GM21528 (cell line): ENCODE measurements around the gene CHAD.
"Not testable (repeated sequence)": the region's sequence is repeated elsewhere in the genome, so short reads cannot be mapped to it uniquely, and the experiment has no call there.

Experiments used
- ATAC-seq: cut with Tn5 transposase; IDR thresholded peaks from one replicate; pipeline ENCODE4 v1.9.1; 2021; ENCODE audit warnings: mild to moderate bottlenecking, moderate library complexity; ENCODE audit not compliant: unreplicated experiment, low FRiP score

Gene CHAD

DNA sequence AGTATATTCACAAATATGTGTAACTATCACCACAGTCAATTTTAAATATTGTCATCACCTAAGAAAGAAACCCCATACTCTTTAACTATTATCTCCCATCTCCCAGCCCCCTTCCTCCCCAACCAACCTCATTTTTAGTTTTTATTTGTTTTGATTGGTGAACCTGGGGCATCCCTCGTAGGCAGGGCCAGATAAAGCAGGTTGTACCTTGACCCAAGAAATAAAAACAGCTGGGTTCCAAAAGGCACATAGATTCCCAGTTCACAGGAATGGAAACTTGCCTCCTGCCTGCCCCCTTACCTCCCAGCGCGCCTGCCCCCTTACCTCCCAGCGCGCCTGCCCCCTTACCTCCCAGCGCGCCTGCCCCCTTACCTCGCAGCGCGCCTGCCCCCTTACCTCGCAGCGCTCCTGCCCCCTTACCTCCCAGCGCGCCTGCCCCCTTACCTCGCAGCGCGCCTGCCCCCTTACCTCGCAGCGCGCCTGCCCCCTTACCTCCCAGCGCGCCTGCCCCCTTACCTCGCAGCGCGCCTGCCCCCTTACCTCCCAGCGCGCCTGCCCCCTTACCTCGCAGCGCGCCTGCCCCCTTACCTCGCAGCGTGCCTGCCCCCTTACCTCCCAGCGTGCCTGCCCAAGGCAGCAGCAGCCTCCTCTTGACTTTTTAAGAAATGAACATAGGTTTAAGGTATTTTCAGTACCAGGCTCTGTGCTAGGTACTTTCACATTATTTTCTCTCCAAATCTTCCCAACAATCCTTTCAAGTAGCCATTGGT, 7.3 kb upstream of the CHAD start:
- ATAC-seq = not testable (repeated sequence)

DNA sequence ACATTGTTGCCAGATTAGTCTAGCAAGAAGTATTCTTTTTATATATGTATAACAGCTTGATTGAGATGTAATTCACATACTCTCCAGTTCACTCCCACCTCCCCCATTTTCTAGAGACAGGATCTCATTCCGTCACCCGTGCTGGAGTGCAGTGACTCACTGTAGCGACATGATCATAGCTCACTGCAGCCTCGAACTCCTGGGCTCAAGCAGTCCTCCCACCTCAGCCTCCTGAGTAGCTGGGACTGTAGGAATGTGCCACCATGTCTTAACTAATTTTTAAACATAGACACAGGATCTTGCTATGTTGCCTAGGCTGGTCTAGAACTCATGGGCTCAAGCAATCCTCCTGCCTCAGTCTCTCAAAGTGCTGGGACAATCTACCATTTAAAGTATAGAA, 6.7 kb upstream of the CHAD start:
- no peak for ATAC-seq

DNA sequence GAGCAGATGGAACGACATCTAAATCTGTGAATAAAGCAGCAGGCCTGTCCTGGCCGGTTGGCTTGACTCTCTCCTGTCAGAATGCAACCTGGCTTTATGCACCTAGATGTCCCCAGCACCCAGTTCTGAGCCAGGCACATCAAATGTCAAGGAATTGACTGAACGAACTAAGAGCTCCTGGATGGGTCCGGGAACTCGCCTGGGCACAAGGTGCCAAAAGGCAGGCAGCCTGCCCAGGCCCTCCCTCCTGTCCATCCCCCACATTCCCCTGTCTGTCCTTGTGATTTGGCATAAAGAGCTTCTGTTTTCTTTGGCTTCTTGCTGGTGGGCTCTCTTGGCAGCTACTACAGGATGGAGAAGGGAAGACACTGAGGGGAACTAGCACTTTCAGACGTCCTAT, 5.8 kb upstream of the CHAD start:
- no peak for ATAC-seq

DNA sequence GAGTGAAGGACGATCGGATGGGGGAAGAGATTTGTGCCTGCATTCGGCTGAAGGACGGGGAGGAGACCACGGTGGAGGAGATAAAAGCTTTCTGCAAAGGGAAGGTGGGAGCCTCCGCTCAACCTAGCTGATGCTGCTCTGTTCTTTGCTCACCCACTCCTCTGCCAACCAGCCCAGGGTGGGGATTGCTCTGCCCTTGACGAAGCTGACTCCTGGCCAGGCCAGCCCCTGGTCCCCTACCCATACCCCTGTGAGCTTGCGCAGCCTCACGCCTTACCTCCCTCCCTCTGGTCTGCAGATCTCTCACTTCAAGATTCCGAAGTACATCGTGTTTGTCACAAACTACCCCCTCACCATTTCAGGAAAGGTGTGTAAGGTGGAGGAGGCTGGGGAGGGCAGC, 5.2 kb upstream of the CHAD start:
- ATAC-seq = no peak

DNA sequence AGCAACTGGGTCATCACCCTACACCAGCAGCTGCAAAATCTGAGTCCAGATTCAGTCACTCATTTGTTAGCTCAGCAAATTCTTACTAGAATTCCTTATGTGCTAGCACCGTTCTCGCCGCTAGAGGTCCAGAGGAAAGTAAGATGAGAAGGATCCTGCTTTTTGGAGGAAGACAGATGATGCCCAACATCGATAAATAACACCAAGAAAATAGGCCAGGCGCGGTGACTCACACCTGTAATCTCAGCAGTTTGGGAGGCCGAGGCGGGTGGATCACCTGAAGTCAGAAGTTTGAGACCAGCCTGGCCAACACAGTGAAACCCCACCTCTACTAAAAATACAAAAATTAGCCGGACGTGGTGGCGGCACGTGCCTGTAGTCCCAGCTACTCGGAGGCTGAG, 4.1 kb upstream of the CHAD start:
- not testable (repeated sequence) for ATAC-seq

DNA sequence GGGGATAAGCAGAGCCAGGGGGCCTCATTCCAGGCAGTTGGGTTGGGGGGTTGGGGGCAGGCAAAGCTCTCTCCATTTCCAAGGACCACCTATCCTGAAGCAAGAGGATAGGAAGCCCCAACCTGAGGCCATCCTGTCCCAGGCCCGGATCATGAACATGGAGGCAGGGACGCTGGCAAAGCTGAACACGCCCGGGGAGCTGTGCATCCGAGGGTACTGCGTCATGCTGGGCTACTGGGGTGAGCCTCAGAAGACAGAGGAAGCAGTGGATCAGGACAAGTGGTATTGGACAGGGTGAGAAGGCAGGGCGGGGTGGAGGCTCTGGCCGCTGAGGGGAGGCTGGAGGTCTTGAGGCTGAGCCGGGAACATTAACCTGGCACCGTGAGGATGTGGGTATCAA, 3.6 kb upstream of the CHAD start:
- ATAC-seq = no peak

DNA sequence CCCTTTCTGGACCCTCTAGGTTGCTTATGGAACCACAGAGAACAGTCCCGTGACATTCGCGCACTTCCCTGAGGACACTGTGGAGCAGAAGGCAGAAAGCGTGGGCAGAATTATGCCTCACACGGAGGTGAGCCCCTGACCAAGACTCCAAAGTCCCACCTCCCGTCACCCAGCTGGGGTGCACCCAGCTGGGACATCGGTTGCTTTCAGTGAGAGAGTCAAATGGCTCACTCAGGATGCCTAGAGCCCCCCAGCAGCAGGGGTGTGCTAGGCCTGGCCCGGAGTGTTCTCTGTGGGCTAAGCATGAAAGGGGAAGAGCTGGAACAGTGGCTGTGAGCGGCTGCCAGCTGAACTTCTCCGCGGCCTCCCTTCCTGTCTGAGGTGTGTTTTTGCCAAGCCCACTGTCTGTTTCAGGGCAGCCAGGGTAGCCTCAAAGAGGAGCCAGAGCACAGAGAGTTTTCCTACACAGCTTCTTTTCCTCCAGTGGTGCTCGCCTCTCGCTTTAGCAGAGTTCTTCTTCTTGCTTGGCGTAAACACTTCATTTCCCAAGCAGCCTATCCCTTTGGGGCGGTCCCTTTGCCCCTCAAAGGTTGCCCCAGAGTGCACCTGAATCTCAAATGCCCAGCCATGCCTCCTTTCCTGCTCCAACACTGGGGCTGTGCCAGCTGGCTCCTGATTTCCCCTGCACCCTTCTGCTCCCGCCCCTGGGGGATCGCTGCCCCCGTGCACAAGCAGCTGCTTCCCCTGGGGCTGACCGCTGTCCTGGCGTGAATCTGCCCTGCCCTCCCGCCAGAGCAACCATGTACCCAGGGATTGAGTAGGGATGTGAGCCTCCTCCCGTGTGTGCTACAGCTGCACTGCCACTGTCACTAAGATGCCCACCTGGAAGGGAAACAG, 2.6 kb upstream of the CHAD start:
- ATAC-seq = no peak

DNA sequence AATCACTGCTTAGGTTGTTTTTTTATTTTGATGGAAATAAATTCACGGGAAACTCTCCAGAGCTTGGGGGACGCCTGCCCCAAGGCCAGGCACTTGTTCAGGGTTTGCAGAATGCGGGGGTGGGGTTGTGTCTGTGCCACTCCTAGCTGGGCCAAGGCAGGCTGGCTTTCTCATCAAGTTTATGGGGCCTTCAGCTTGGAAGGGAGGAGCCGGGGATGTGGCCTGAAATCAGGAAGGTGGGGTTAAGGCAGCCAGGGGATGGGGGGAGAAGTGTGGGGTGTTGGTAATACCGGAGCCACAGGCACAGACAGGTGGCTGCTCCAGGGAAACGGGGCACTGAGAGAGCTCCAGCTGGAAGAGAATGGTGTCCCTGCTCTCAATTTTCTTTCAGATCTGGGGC, 1.7 kb upstream of the CHAD start:
- ATAC-seq = no peak

DNA sequence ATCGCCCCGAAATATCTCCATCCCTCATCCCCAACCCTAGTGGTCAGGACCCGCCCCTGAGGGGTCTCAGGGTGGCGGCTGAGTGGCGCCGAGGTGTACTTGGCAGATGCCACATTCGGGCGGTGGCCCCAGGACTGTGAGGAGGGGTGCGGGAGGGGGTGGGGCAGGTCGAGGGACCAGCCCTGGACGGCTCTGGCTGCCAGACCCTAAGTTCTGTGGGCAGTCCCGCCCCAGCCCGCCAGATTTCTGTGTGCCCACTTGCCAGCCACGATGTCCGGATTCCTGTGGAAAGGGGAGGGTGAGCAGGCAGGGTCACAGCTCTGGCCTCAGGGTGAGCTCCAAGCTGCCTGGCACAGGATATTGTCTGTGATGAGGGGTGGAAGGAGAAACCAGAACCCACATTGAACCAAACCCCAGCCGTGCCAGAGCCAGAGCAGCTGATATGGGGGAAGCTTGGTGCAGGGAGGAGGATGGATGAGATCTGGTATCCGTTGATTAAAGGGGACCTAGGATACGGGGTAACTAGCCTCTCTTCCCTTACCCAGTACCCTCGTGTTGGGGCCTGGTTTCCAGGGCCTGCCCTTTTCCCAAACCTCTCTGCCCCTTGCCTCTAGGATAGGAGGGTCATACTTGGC, 1.1 kb upstream of the CHAD start:
- no peak for ATAC-seq

DNA sequence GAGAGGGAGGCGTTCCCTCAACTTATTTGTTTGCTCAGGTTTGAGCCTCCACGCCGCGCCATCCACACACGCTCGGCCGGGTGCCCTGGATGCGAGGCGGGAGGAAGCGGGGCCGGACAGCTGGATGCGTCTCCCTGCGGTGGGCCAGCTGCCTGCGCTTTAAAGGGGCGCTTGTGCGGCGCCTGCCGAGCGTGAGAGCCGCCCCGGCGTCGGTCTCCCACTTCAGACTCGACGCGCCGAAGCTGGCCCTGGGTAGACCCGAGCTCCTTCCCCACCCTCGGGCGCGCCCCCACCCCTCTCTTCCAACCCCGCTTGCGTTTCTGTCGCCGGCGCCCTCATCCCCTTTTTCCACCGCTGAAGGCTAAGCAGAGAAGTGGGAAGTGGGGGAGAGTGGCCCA, 527 bp upstream of the CHAD start:
- no peak for ATAC-seq

DNA sequence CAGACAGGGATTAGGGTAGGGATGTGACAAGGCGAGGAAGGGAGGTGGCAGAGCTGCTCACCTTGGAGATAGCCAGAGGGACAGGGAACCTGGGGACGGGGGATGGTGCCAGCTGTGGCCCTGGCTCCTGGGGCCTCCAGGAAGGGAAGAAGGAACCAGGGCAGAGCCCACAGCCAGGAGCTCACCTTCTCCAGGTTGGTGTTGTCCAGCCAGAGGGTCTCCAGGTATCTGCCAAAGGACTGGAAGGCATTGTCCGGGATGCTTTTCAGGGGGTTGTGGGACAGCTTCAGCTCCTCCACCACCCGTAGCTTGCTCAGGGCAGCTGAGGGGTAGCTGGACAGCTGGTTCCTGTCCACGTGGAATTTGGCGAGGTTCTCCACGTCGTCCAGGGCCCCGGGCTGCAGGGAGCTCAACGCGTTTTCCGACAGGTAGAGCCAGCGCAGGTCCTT, 801 bp downstream of the CHAD start:
- no peak for ATAC-seq

DNA sequence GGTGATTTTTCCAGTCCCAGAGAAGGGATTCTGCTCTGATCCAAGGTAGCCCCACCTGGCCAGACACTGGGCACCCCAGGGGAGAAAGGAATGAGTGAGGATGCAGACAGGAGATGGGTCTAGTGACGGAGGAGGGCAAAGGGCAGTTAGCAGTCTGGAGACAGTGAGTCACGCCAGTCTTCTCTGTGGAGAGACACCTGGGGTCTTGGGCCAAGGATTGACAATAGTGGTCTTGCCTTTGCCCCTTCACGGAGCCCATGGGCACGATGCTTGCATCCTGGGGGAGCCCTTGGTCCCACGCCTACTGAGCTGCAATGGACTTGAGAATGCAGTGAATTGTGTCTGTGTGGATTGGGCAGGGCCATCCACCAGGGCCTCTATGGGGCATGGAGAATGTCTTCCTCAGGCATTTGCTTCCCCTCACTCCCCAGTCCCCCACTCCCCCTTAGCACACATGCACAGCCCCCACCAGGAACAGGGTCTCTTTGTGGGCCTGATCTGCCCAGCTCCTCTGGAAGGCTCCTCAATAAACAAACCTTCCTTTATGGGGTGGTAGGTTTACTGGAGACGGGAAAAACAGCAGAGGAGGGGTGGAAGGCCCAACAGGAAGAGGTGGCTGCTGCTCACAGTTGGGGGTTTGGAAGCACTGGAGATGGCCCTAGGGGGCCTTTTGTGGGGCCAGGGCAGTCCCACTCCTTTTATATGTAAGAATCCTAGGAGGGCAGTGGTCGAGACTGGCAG, 1.4 kb downstream of the CHAD start:
- no peak for ATAC-seq

DNA sequence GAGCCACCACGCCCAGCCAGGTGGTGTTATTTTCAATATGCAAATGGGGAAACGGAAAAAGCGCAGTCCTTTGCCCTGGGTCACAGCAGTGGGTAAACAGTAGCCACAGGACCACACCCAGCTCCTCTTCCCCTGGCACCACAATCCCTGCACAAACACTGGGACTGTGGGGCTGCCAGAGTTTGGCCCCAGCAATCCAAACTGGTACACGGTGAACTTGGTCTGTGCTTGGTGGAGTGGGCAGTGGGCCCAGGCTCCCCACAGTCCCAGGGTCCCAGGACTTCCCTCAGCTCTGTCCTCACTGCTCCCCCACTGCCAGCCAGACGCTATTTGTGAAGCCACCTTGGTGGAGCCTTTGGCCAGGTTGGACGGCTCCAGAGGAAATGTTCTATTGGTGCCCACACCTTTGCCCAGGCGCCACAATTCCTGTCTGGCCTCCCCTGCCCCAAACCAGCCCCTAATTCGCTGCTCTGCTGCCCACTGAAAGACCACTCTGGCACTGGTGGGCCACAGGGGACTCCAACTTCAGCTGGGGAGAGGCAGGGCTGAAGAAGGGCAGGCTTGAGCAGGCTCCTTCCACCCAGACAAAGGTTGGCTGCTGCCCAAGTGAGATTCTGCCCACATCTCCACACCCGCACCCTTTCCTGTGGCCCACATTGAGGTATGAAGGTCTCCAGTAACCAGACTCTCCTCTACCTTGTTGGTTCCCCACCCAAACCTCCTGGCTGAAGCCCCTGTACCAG, 2.1 kb downstream of the CHAD start:
- ATAC-seq = no peak

DNA sequence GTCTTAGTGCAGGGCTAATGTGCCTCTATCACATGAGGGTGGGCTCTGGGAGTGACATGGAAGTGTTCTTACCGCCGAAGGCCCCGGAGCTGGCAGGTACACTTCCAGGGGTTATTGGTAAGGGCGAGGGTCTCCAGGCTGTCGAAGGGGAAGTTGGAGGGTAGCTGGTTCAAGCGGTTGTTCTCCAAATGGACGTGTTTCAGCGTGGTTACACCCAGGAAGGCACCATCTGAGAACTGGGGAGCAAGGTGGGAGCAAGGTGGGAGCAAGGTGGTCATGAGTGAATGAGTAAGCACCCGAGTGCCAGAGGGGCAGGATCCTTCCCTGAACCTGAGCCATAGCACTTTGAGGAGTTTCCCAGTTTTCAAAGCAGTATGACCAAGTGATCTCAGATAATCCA, 3.0 kb downstream of the CHAD start:
- ATAC-seq = no peak

DNA sequence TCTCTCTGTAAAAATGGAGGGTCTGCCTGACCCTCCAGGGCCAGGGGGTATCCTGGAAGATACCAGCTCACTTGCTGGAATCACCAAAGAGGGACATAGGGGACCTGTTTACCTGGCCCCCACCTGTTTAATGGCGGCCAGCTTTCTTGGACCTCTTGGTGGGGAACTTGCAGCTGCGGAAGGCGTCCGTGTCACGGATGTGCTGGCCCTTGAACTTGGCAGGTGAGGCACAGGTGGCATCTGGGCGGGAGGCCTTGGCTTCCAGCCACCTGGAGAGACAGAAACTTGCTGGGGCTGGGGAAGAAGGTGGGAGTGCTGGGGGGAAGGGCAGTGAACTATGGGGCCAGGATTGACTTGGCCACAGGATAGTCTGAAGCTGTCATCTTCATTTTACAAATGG, 3.5 kb downstream of the CHAD start:
- ATAC-seq = no peak

DNA sequence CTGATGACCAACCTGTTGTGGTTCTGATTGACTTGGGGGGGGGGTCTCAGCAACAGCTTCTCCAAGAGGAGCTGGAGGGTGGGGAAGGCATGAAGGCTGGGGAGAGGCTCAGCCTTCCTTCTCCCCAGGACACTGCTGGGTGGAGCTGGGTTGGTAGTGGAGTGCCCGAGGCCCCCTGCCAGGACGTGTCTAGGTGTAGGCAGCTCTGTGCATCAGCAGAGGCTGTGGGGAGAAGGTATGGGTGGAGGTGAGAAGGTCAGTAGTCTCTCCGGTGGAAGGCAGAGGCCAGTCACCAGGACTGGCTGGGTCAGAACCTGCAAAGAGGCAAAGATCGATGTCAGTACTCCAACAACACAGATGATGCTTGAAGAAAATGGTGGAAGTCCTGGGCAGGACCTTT, 3.9 kb downstream of the CHAD start:
- ATAC-seq = no peak

DNA sequence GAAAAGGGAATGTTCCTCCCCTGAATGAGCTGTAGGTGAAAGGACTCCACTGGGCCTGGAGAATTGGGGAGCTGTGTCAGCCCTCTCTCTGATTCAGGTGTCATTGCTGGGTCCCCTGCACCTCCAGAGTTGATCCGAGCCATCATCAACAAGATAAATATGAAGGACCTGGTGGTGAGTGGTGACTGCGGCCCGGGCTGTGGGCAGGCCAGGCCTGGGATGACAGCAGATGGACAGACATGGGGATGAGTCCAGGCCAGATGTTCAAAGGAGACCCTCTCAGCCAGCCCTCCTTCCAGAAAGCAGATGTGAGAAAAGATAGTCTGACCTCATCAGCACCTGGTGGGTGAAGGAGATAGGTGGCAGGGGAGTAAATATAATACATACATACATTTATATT, 4.6 kb downstream of the CHAD start:
- no peak for ATAC-seq

DNA sequence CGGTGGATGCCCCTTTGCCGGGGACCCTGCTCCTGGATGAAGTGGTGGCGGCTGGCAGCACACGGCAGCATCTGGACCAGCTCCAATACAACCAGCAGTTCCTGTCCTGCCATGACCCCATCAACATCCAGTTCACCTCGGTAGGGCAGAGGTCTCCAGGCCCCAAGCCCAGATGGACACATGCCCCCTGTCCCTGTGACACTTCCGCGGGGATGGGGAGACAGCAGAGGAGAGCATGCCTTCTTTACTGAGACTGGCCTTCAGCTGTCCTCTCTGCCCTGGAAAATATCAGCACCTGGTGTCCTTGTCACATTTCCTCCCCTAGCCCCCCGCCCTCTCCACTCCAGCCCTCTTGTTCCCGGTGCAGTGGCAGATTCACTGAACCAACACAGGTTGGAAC, 6.2 kb downstream of the CHAD start:
- ATAC-seq = no peak

DNA sequence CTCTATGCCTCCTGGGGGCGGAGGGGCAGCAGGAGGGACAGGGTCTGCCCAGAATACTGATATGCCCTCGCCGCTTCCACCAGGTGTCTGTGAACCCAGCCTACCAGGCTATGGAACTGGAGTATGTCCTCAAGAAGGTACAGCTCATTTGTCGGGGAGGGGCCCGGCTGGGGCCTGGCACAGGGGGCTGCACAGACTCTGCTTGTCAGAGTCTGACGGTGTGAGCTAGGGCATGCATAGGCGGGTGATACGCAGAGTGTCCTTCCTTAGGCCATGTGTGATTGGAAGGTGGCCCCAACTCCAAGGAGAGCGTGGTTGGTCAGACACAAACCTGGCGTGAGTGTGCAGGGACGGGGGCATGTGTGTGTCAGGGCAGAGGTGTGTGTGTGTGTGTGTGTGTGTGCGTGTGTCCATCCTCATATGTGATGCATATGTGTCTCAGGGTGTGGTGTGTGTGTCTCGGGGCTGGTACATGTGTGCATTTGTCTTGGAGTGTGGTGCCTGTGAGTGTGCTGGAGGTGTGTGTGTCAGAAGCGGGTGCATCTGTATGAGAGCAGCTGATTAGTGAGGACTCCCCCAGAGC, 7.0 kb downstream of the CHAD start:
- no peak for ATAC-seq
